HEK293T (cell line): ENCODE measurements around the gene ADAMTS10.
"Not testable (repeated sequence)": the region's sequence is repeated elsewhere in the genome, so short reads cannot be mapped to it uniquely, and the experiment has no call there.

Experiments used
- CTCF ChIA-PET: fragments of 350-600 bp; formaldehyde crosslinking; extraction: SDS; loops from one replicate; lab custom pipeline; 2021; ENCODE audit warnings: antibody characterized with exemption, inconsistent platforms; lab: Yijun Ruan, JAX
- POLR2A ChIA-PET: fragments of 350-600 bp; formaldehyde crosslinking; extraction: SDS; loops from one replicate; lab custom pipeline; 2020; ENCODE audit warnings: antibody characterized with exemption, inconsistent platforms; lab: Yijun Ruan, JAX
- DNase-seq: peaks from one replicate; pipeline ENCODE4 v3.0.0; 2012; ENCODE audit warnings: mixed read lengths; ENCODE audit errors: extremely low spot score
- ARNT ChIP-seq: fragments of 450-650 bp; IDR thresholded peaks from 2 replicates; pipeline ENCODE4 v1.6.1; 2017; ENCODE audit warnings: mild to moderate bottlenecking
- BHLHE40 ChIP-seq: fragments of 450-650 bp; IDR thresholded peaks from 2 replicates; pipeline ENCODE4 v1.6.1; 2016; ENCODE audit warnings: mild to moderate bottlenecking, moderate library complexity, borderline replicate concordance
- CTBP1 ChIP-seq: fragments of 450-650 bp; IDR thresholded peaks from 2 replicates; pipeline ENCODE4 v1.6.1; 2016; ENCODE audit warnings: borderline replicate concordance
- ELF4 ChIP-seq: fragments of 450-650 bp; IDR thresholded peaks from 2 replicates; pipeline ENCODE4 v1.6.1; 2017; ENCODE audit warnings: antibody characterized with exemption
- FOXA1 ChIP-seq: fragments of 450-650 bp; IDR thresholded peaks from 2 replicates; pipeline ENCODE4 v1.6.1; 2016; ENCODE audit warnings: mild to moderate bottlenecking
- FOXK2 ChIP-seq: fragments of 450-650 bp; IDR thresholded peaks from 2 replicates; pipeline ENCODE4 v1.6.1; 2016; ENCODE audit warnings: mild to moderate bottlenecking
- FOXM1 ChIP-seq: fragments of 450-650 bp; IDR thresholded peaks from 2 replicates; pipeline ENCODE4 v1.6.1; 2017; ENCODE audit warnings: mild to moderate bottlenecking, borderline replicate concordance
- HDGF ChIP-seq: fragments of 450-650 bp; IDR thresholded peaks from 2 replicates; pipeline ENCODE4 v1.6.1; 2017; ENCODE audit warnings: antibody characterized with exemption, borderline replicate concordance
- L3MBTL2 ChIP-seq: fragments of 450-650 bp; conservative IDR thresholded peaks from 2 replicates; pipeline ENCODE4 v1.6.1; 2016; ENCODE audit warnings: mild to moderate bottlenecking
- LEF1 ChIP-seq: fragments of 450-650 bp; IDR thresholded peaks from 2 replicates; pipeline ENCODE4 v1.6.1; 2017; ENCODE audit warnings: mild to moderate bottlenecking, borderline replicate concordance
- NFRKB ChIP-seq: fragments of 450-650 bp; IDR thresholded peaks from 2 replicates; pipeline ENCODE4 v1.6.1; 2016; ENCODE audit warnings: mild to moderate bottlenecking, moderate library complexity
- SP1 ChIP-seq: fragments of 450-650 bp; IDR thresholded peaks from 2 replicates; pipeline ENCODE4 v1.6.1; 2017
- SUZ12 ChIP-seq: fragments of 450-650 bp; IDR thresholded peaks from 2 replicates; pipeline ENCODE4 v1.6.1; 2016; ENCODE audit warnings: mild to moderate bottlenecking
- TARDBP ChIP-seq: fragments of 450-650 bp; IDR thresholded peaks from 2 replicates; pipeline ENCODE4 v1.6.1; 2016
- ZNF384 ChIP-seq: fragments of 450-650 bp; IDR thresholded peaks from 2 replicates; pipeline ENCODE4 v1.6.1; 2016
- TF ChIP-seq, protein P1 (sequence below): fragments of 450-650 bp; IDR thresholded peaks from 2 replicates; pipeline ENCODE4 v1.6.1; 2016

ADAMTS10 gene

GRCh38 chr19:8578642-8579265 is 31.8 kb downstream of the ADAMTS10 start:
- ChIA-PET CTCF (interaction anchor here (0.6 to 1.9 kb wide), 7 partner anchors 8 to 227 kb away, joined by 3 to 6 read pairs (median 3); no protein-coding TSS in a partner anchor), POLR2A (interaction anchor here (1.5 to 3.7 kb wide), 2 partner anchors 52 to 65 kb away, joined by 3 to 25 read pairs; partner anchors contain the start of gene ZNF414)
- TF ChIP-seq, protein P1, sequence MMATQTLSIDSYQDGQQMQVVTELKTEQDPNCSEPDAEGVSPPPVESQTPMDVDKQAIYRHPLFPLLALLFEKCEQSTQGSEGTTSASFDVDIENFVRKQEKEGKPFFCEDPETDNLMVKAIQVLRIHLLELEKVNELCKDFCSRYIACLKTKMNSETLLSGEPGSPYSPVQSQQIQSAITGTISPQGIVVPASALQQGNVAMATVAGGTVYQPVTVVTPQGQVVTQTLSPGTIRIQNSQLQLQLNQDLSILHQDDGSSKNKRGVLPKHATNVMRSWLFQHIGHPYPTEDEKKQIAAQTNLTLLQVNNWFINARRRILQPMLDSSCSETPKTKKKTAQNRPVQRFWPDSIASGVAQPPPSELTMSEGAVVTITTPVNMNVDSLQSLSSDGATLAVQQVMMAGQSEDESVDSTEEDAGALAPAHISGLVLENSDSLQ = no peak
- no peak for TF ChIP-seq LEF1
- TF ChIP-seq FOXK2 = no peak
- TF ChIP-seq FOXA1 = no peak
- no peak for TF ChIP-seq SP1
- no peak for TF ChIP-seq L3MBTL2
- no peak for TF ChIP-seq BHLHE40
- no peak for TF ChIP-seq ELF4
- TF ChIP-seq ZNF384 = no peak
- no peak for TF ChIP-seq CTBP1
- DNase-seq = peak; percentile 80

DNA sequence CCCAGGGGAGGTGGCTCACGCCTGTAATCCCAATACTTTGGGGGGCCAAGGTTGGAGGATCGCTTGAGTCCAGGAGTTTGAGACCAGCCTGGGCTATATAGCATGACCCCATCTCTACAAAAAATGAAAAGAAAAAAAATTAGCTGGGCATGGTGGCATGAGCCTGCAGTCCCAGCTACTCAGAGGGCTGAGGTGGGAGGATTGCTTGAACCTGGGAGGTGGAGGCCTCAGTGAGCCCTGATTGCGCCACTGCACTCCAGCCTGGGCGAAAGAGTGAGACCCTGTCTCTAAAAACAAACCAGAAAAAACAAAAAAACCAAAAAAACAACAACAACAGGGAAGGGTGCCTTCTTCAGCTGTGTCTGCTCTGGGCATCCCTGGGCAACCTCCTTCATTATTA is 32.8 kb downstream of the ADAMTS10 start:
- DNase-seq = no peak
- CTCF ChIA-PET = no interaction called here
- no peak for TF ChIP-seq ZNF384
- no peak for TF ChIP-seq SP1
- no peak for TF ChIP-seq FOXA1
- no peak for TF ChIP-seq BHLHE40
- no peak for TF ChIP-seq ELF4
- TF ChIP-seq CTBP1 = no peak
- no peak for TF ChIP-seq HDGF
- no peak for TF ChIP-seq SUZ12
- no peak for TF ChIP-seq LEF1
- no peak for TF ChIP-seq ARNT
- no peak for TF ChIP-seq L3MBTL2
- TF ChIP-seq FOXK2 = no peak
- POLR2A ChIA-PET = interaction anchor here (3.7 kb wide), 1 partner anchor 64 kb away, joined by 25 read pairs; the partner anchor contains the start of gene ZNF414

DNA sequence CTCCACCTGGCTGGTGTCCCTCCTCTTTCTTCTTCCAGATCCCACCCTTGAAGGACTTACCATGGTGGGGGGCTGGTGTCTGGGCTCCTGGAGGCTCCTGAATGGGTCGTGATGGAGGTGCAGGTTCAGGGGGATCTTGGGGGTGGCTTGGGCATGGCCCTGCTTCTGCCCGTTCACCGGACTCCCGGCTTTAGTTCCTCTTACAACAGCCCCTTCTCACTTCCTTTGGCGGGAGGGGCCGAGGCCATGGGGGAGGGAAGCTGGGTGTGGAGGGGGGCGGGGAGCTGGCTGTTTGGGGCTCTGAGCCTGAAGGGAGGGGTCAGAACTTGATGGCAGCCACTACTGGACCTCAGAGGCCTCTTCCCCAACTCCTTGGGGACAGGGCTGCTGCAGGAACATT is 33.3 kb downstream of the ADAMTS10 start, which contains the start of gene MYO1F:
Gene MYO1F (minus strand): TSS at position 196 of the 400 bp plus-strand sequence. CDS start 133 bp downstream, at position 63.
- TF ChIP-seq ELF4 = no peak
- no peak for TF ChIP-seq SUZ12
- no peak for TF ChIP-seq ARNT
- TF ChIP-seq LEF1 = no peak
- no peak for TF ChIP-seq FOXK2
- no peak for DNase-seq
- ChIA-PET CTCF (no interaction called here), POLR2A (no interaction called here)

- no peak for DNase-seq
- POLR2A ChIA-PET = interaction anchor here (1.4 kb wide), 1 partner anchor 63 kb away, joined by 5 read pairs; the partner anchor contains the start of gene ZNF414
- TF ChIP-seq L3MBTL2 = no peak
- TF ChIP-seq FOXK2 = no peak
- TF ChIP-seq TARDBP = no peak
- TF ChIP-seq ELF4 = no peak
- no peak for TF ChIP-seq FOXA1
- no peak for TF ChIP-seq FOXM1
- no peak for TF ChIP-seq BHLHE40
- no peak for TF ChIP-seq ZNF384
- TF ChIP-seq SP1 = no peak
- TF ChIP-seq HDGF = no peak
- TF ChIP-seq NFRKB = no peak
- CTCF ChIA-PET = interaction anchor here (0.6 to 0.7 kb wide), 2 partner anchors 18 to 385 kb away, joined by 3 to 4 read pairs; no protein-coding TSS in a partner anchor
Measured at GRCh38 chr19:8576273-8576993, 34.1 kb downstream of the ADAMTS10 start.

DNA sequence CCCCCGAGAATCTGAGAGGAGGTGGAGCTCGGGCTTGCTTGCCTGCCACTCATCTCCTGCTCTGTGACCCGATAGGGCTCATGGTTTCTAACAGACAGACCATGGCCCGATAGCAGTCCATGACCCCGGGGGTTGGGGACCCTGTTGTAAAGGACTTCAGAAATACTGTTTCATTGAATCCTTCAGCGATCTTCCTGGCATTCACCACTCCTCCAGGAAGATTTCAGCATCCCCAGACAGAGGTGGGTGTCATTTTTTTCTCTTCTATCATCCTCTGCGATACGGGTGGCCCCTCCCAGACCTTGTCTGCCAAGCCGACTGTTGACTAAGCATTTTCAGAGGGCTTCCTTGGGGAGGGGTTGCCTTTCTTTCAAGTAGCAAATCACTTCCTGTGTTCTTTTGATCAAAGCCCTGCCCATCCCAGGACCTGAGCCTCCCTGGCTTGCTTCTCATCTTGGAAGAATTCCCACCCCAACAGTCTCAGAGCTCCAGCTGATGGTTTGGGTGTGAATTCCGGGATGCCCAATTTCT is 35.0 kb downstream of the ADAMTS10 start:
- POLR2A ChIA-PET = interaction anchor here (1.4 kb wide), 1 partner anchor 62 kb away, joined by 5 read pairs; the partner anchor contains the start of gene ZNF414
- DNase-seq = no peak
- CTCF ChIA-PET = interaction anchor here (0.6 to 0.7 kb wide), 2 partner anchors 17 to 386 kb away, joined by 3 to 4 read pairs; no protein-coding TSS in a partner anchor
- TF ChIP-seq BHLHE40 = no peak
- TF ChIP-seq, protein P1 = 0 out of 2 replicates have a peak, but pooled peaks have one; percentile 17

GRCh38 chr19:8574619-8574922 is 35.9 kb downstream of the ADAMTS10 start:
- DNase-seq, CTCF ChIA-PET, POLR2A ChIA-PET: not testable (repeated sequence)

DNA sequence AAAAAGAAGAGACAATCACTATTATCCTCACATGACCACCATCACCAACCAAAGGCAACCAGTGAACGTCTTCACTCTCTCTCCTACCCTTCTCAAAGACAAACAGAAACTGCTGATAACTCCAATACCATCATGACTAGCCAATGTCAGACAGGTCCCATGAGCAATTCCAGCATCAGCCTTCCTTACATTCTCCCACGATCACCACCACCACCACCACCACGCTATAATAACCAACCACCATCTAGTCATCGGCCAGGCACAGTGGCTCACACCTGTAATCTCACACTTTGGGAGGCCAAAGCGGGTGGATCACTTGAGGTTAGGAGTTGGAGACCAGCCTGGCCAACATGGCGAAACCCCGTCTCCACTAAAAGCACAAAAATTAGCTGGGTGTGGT is 37.2 kb downstream of the ADAMTS10 start:
- CTCF ChIA-PET = no interaction called here
- no peak for DNase-seq
- POLR2A ChIA-PET = no interaction called here
- no peak for TF ChIP-seq FOXM1
- no peak for TF ChIP-seq FOXK2
- TF ChIP-seq, protein P1 = no peak
- no peak for TF ChIP-seq LEF1
